GM19324 (cell line): ENCODE data around the gene ZDHHC13.

Source experiments
- ATAC-seq: cut with Tn5 transposase; IDR thresholded peaks from one replicate; pipeline ENCODE4 v1.9.1; 2021; ENCODE audit warnings: mild to moderate bottlenecking, moderate library complexity; ENCODE audit not compliant: unreplicated experiment, low FRiP score

Gene ZDHHC13

GRCh38 chr11:19163617-19164016 lies 46.6 kb downstream of the ZDHHC13 start:
- no peak for ATAC-seq

- ATAC-seq = no peak
Observed at GRCh38 chr11:19164230-19164855, 47.4 kb downstream of the ZDHHC13 start.

GRCh38 chr11:19164881-19165280 lies 47.9 kb downstream of the ZDHHC13 start:
- ATAC-seq = no peak

- no peak for ATAC-seq
Observed at GRCh38 chr11:19168090-19168489, 51.1 kb downstream of the ZDHHC13 start.

- no peak for ATAC-seq
Observed at GRCh38 chr11:19173004-19173689, 56.2 kb downstream of the ZDHHC13 start.

- no peak for ATAC-seq
Observed at GRCh38 chr11:19173964-19174638, 57.1 kb downstream of the ZDHHC13 start.

GRCh38 chr11:19176629-19177186 lies 59.7 kb downstream of the ZDHHC13 start:
- ATAC-seq = no peak

GRCh38 chr11:19181531-19182261 lies 64.7 kb downstream of the ZDHHC13 start:
- no peak for ATAC-seq

- ATAC-seq = no peak
Observed at GRCh38 chr11:19183646-19184045, 66.7 kb downstream of the ZDHHC13 start.

GRCh38 chr11:19185036-19185435 lies 68.1 kb downstream of the ZDHHC13 start:
- no peak for ATAC-seq

GRCh38 chr11:19185516-19186052 lies 68.6 kb downstream of the ZDHHC13 start:
- no peak for ATAC-seq

- no peak for ATAC-seq
Observed at GRCh38 chr11:19187114-19187832, 70.3 kb downstream of the ZDHHC13 start.

- no peak for ATAC-seq
Observed at GRCh38 chr11:19187833-19188258, 70.9 kb downstream of the ZDHHC13 start.

GRCh38 chr11:19191530-19192169 lies 74.7 kb downstream of the ZDHHC13 start:
- ATAC-seq = no peak

GRCh38 chr11:19193916-19194315 lies 76.9 kb downstream of the ZDHHC13 start:
- ATAC-seq = no peak

GRCh38 chr11:19194620-19195308 lies 77.8 kb downstream of the ZDHHC13 start:
- ATAC-seq = no peak

GRCh38 chr11:19196432-19196831 lies 79.5 kb downstream of the ZDHHC13 start:
- no peak for ATAC-seq

- ATAC-seq = no peak
Observed at GRCh38 chr11:19199048-19199447, 82.1 kb downstream of the ZDHHC13 start.

GRCh38 chr11:19199771-19200170 lies 82.8 kb downstream of the ZDHHC13 start:
- no peak for ATAC-seq
